Stimulated activated CD4-positive, alpha-beta T cell treated with anti-CD3 and anti-CD28 coated beads, Interleukin-1b, Interleukin-23, amount 100 ng/mL, for 4 hours (primary cell): ENCODE measurements around the gene ZSCAN10.

ENCODE experiments used
- DNase-seq, 2 donors: peaks; one replicate each; pipeline ENCODE4 v3.0.0-alpha.2; 2020; ENCODE audit warnings: low read depth in 2 of 2

ZSCAN10 gene

DNA sequence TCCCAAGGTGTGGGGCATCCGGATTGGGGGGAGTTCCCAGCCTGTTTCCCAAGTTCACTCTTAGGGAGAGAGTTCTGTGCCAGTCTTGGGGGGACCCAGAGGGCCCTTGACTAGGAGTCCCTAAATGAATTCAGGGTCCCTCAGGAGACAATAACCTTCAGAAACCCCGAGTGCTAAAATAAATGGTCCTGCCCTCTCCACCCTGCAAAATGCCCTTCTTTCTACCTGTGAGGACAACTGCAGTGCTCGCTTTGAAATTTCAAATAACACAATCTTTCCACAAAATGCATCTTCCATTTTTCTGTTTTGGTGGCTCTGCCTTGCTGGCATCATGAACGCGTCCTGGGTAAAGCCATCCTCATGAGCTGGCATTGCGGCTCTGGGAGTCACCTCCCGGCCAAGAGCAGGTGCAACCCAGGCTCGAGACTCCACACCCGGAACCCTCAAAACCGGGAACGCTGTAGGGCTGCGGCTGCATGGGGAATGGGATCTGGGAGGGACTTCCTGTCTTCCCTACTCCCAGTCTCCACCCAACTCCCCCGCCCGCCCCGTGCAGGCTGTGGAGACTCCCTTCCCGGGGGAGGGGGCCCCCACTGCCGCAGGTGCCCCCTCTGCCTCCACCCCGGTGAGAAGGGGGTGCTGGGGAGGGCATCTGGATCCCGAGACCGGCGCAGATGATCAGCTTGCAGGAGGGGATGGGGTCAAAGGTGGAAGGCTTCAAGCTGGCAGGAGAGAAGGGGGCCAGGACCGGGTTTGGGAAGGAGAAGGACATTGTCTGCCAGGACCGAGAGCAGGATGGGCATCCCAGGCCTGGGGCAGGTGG is 13.2 kb upstream of the ZSCAN10 start, which contains the start of gene ZNF205:
TSS of gene ZNF205 (plus strand) at position 529 of the 823 bp plus-strand sequence. CDS start 845 bp downstream, outside the sequence.
- no peak for DNase-seq

DNA sequence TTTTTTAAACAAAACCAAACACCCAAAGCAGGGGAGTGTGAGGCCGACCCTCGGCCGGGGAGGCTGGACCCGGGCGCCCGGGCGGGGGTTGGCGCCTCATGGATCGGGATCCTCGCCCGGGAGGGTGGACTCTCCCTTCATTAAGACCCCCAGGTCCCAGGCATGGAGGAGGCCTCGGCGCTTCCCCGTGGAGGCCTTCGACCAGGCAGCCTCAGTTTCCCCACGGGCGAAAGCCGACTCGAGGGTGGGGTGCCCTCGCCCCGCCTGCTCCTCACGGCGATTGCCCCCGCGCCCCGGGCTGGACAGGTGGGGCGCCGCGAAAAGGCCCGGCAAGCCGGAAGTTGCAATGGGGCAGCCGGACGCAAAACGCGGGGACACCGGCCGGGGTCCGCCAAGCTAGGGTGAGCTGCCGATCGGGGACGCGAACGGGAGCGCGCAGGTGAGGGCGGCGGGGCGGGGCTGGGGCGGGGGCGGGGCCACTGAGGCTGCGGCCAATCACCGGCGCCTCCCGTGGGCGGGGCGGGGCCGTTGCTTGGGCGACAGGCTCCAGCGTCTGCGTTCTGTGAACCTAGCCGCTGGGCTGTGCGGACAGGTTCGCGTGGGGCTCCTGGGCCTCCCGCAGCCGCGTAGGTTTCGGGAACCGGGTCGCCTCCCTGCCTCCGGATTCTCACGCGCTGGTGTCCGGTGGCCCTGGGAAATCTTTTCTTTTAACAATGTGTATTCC is 7.3 kb upstream of the ZSCAN10 start:
- peak; percentile 82 to 90 for DNase-seq

DNA sequence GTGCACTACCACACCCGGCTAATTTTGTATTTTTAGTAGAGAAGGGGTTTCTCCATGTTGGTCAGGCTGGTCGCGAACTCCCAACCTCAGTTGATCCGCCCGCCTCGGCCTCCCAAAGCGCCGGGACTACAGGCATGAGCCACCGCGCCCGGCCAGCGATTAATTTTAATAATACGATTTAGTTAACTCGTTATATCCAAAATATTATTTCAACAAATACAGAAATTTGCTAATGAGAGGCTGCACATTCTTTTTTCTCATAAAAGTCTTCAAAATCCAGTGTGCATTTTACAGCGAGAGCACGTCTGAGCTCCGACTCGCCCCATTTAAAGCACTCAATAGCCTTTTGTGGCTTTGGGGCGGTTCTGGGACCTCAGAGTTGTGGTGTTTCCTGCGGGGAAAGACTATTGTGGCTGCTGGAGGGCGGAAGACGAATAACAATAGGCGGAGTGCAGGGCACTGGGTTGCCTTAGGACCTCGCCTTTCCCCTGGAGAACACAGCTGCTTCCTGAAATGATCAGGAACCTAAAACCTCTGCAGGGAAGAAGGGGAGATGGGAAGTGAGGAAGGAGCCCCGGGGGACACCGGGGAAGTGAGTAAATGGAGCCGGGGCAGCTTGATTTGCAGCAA is 2.9 kb upstream of the ZSCAN10 start:
- no peak for DNase-seq

DNA sequence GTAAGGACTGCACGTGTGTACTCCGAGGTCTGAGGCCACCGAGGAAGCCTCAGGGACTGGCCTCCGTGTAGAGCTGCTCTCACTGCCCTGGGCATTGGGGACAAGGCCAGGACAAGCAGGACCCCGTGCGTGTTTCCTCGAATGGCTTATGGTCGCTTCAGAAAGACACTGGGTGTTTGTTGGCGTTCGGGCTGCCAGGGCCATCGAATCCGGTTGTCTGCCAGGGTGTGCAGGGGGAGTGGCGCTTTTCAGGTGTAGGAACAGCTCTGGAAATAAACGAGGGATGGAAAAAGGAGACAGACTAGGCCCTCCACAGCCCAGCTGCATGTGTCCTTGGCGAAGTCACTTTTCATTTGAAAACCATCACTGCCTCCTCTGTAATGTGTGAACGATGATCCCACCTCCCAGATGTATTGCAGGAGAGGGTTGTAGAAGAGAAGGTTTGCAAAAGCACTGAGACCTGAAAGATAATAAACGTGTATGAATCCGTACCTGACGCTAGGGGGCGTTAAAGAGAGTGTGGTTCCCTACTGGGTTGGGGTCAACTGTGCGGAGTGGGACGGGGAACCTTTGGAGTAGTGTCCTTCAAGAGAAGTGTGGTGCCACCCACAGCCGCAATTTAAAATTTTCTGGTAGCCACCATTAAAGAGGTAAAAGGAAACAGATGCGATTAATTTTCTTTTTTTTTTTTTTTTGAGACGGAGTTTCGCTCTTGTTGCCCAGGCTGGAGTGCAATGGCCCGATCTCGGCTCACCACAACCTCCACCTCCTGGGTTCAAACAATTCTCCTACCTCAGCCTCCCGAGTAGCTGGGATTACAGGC is 2.1 kb upstream of the ZSCAN10 start:
- DNase-seq = no peak

DNA sequence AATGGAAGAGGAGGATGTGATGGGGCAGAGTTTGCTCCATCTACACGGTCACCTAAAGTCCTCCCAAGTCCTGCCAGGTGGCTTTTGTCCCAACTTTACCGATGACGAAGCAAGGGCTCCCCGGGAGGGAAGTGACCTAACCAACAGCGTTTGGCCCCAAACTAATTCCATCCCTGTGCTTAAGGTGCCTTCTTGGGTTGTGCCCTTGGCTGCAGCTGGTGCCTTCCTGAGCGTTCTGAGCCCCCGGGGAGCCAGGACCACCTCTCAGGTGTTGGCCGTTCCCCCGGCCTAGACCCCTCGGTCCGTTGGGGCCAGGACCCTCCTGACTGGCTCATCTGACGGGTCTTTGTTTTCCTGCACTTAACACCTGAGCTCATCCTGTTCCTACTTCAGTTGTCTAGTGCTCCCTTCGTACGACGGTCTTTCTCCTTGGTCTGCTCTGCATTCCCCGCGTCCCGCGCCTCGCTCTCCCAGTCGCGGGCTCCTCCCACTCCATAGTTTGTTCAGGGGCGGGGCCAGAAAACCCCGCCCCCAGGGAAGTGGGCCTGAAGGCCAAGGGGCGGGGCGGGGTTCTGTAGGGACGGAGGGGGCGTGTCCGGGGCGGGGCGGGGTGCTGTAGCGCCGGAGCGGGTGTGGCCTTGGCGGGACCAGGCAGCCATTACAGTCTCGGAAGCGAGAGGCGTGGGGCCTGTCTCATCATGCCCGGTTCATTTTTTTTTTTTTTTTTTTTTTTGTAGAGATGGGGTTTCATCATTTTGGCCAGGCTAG is 822 bp upstream of the ZSCAN10 start:
- peak; percentile 92 to 96 for DNase-seq

DNA sequence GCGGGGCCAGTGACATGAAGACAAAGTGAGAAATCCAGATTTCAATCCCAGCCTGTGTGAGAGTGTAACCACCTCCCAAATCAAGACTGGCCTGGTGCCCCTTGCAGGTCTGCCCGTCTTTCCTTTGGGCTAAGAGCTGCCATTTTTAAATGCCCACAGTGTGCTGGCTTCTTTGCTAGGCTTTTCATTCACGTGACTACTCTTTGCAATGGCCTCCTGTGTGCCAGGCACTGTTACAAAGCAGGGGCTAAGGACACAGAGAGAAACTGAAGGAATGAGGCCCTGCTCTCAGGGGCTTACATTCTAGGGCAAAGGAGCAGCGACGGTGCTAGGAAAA is 269 bp upstream of the ZSCAN10 start:
- DNase-seq = no peak

DNA sequence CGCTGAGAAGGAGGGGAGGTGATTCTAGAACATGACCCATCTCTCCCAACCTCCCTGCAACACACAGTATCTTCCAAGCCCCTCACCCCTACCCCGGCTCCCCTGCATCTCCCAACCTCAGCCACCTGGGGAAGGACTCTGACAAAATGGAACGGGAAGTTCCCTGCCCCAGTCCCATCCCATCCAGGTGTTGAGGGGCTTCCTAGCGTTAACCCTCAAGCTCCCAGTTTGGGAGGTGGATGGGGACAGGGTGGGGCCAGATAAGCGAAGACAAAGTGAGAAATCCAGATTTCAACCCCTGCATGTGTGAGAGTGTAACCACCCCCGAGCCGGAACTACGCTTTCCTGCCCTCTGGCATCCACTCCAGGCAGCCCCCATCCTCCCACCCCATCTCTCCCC is 1.8 kb downstream of the ZSCAN10 start:
- no peak for DNase-seq

DNA sequence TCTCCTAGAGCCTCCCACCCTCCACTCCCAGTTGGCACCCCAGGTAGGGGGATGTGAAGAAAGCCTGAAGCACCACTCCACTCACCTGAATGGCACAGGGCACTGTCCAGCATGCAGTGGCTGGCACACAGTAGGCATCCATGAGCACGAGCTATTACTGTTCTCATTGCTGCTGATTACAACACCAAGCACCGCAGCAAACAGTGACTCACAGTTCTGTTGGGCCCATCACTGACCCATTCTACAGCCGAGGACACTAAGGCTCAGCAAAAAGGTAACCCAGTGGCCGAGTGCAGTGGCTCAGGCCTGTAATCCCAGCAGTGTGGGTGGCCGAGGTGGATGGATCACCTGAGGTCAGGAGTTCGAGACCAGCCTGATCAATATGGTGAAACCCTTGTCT is 2.7 kb downstream of the ZSCAN10 start:
- DNase-seq = no peak

DNA sequence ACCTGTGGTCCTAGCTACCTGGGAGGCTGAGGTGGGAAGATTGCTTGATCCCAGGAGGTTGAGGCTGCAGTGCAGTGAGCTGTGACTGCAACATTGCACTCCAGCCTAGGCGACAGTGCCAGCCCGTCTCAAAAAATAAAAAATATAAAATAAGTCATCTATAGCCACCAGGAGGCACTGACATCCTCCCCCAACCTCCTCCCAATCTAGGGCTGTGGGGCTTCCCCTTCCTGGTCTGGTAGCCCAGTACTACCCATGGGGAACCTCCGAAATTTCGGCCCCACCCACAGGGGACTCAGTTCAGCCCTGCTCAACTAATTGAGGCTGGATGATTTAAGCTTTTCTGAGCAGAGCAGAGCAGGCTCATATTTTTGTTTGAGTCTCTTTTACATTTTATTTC is 3.2 kb downstream of the ZSCAN10 start:
- no peak for DNase-seq

DNA sequence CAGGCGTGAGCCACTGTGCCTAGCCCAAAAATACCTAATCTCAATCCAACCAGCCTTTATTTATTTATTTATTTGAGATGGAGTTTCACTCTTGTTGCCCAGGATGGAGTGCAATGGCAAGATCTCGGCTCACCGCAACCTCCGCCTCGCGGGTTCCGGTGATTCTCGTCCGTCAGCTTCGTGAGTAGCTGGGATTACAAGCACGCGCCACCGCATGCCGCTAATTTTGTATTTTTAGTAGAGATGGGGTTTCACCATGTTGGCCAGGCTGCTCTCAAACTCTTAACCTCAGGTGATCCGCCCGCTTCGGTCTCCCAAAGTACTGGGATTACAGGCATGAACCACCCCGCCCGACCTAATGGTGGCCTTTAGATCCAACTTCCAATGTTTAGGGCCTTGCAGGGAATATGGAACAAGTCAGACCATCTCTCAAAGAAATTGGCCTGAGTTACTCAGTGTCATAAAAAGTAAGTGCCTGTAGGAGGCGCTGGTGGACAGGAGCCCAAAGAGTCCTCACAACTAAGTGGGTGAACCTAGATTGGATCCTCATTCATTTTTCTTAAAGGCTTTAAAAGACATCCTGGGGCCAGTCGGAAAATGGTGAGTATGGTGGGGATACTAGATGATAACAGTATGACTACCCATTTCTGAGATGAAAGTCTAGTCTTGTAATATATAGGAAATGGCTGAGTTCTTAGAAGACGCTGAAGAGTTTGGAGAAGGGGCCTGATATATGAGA is 4.6 kb downstream of the ZSCAN10 start:
- no peak for DNase-seq

DNA sequence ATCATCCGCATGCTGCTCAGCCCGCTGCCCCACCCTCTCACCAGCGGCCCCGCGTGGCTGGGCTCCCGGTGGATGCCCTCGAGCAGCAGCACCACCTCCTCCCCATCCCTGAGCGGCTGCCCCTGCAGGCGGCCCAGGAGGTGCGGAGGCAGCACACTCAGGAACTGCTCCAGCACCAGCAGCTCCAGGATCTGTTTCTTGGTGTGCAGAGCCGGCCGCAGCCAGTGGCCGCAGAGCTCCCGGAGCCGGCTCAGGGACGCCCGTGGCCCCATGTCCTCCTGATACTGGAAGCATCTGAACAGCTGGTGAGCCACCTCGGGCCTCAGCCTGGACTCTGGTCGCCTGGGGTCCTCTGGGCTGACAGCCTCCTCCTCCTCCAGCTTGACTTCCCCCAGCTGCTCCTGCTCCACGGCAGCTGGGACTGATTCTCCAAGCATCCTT is 6.6 kb downstream of the ZSCAN10 start:
- no peak for DNase-seq

DNA sequence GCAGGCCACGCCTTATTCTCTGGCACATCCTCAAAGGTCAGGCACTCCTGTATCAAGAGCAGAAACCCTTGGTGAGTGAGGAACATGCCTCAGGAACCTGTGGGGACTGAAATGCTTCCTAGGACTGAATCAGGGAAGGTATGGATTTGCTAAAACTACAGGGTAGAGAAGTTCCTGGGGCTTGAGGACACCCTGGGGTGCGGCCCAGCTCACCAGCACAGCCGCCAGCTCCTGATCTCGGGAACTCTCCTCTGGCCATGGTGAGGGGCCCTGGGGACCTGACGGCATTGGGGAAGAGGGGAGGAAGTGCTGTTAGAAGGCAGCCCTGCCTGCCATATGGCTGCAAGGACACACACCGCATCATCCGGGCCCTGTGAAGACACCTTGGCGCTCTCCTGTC is 7.5 kb downstream of the ZSCAN10 start:
- DNase-seq = no peak

DNA sequence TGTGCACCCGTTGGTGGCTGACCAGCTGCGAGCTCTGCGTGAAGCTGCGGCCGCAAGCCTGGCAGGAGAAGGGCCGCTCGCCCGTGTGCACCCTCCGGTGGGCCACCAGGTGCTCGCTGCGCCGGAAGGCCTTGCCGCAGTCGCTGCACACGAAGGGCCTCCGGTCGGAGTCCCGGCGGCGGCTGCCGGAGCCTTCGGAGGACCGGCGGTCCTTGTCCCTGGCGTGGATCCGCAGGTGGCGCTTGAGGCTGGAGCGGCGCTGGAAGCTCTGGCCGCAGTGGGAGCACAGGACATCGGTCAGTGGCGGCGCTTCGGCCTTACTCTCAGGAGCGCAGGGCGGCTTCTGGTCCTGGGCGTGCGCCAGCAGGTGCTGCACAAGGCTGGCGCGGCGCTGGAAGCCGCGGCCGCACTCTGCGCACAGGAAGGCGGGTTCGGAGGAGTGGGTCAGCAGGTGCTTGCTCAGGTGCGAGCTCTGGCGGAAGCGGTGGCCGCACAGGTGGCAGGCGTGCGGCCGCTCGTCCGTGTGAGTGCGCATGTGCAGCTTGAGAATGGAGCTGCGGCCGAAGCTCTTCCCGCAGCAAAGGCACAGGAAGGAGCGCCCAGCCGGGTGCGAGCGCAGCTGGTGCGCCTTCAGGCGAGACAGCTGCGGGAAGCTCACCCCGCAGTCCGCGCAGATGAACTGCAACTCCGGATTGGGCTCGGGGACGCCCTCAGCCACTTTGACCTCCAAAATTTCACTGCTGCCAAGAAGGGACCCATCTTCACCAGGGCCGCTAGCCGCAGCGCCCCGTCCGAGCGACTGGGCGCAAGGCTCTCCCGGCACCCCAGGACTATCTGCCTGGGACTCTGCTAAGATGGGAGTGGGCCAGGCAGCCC is 9.1 kb downstream of the ZSCAN10 start:
- DNase-seq = no peak

DNA sequence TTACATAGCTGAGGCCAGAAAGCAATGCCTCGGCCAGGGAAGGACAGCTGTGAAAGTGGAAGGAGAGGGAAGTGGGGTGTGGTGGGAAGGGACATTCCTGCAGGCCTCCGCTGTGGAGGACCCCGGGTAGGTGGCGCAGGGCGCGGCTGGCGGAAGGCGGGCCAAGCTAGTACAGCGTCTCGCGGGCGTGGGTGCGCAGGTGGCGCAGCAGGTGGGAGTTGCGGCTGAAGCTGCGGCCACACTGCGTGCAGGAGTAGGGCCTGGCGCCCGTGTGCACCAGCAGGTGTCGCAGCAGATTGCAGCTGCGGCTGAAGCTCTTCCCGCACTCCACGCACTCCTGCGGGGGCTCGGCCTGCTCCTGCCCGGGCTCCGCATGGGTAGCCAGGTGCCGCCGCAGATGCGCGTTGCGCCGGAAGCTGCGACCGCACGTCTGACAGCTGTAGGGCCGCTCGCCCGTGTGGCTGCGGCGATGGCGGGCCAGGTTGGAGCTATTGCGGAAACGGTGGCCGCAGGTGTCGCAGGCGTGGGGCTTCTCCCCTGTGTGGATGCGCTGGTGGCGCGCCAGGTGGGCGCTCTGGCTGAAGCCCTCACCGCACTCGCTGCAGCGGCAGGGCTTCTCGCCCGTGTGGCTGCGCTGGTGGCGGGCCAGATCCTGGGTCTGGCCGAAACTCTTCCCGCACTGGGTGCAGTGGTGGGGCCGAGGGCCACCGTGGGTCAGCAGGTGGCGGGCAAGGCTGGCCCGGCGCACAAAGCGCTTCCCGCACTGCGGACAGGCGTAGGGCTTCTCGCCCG is 10.0 kb downstream of the ZSCAN10 start:
- DNase-seq = no peak

DNA sequence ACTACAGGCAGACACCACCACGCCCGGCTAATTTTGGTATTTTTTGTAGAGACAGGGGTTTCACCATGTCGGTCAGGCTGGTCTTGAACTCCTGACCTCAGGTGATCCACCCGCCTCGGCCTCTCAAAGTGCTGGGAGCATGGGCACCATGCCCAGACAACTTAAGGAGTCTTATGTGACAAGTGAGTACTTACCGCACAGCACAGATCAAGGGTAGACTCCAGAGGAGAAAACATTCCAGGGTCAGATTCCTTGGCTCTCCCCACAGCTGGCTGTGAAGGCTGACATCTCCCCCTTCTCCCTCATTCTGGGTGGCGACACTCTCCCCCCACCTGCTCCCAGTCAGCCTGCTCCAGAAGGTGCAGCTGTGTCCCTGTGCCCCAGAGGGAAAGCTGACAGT is 10.6 kb downstream of the ZSCAN10 start:
- DNase-seq = no peak

DNA sequence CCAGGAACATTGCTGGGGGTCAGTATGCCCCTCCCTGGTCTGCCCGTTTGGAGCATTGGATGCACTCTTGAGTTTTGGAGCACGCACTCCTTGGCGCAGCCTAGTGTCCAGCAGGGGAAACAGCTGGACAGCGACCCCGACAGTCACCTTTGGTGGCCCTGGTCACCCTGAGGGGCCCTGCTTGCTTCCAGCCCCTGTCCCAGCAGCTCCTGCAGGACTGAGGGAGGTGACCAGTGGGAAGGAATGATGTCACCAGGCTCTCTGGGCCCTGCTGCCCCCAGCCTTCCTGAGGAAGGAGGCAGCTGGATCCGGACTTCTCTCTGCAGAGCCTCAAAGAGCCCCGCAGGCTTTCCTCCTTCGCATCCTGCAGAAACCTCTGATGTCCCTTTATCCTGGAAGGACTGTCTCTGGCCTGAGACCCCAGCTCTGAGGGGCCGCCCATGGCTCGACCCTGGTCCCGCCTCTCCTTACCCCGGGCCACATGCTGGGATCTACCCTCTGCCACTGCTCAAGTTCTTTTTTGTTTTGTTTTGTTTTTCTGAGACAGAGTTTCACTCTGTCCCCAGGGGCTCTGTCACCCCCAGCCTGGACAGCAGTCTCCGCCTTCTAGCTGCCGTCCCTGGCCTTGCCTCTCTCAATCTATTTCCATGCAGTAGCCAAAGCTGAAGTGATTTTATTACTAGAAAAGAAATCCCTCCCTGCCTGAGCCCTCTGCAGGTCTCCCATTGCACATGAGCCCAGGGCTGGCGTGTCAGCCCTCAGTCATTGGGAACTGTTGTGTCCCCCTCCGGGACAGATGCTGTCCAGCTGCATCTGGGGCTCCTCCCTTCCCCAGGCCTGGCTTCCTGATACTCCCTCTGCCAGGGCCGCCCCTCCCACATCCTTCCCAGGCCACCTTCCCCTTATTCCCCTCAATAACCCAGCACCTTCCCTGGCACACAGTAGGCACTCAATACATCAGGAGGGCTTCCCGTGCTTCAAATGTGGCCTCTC is 11.6 kb downstream of the ZSCAN10 start:
- DNase-seq = no peak

DNA sequence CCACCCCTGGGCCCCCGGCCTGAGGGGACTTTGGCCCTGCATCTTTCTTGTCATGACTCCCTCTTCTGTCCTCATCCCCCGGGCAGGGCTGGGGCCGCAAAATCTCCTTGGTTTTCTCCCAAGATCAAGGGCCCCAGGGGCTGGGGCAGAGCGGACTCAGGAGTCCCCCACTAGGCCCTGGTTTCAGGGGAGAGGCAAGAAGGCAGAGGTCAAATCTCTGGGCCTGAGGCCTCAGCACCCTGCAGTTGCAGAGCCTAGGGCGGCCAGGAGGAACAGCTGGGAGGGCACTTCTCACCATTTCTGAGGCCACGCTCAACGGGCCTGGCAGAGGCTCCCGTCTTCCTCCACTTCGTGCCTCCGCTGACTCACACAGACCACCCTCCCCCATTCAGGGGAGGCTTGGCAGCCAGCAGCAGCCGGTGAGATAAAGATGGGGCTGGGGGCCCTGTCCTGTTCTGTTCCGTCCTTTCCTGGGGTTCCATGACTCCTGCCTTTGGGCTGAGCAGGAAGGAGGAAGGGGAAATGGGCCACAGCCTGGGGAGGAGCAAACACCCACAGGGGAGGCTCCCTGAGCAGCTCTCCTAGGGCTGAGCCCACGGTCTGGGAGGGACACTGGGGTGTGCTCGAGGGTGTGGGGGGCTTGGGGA is 12.4 kb downstream of the ZSCAN10 start:
- no peak for DNase-seq
